GM19372 (cell line): ENCODE data around the gene SLC2A4.

Source experiments
- ATAC-seq: cut with Tn5 transposase; IDR thresholded peaks from one replicate; pipeline ENCODE4 v1.9.1; 2021; ENCODE audit warnings: mild to moderate bottlenecking, low read depth, moderate library complexity; ENCODE audit not compliant: unreplicated experiment

The SLC2A4 gene

GRCh38 chr17:7281074-7281952, at the start of gene SLC2A4:
Gene SLC2A4 (plus strand): TSS chr17:7281718. CDS start chr17:7281935, 217 bp downstream.
- peak; percentile 68 for ATAC-seq

GRCh38 chr17:7232114-7232513, 49.4 kb upstream of the SLC2A4 start:
- ATAC-seq = no peak

DNA sequence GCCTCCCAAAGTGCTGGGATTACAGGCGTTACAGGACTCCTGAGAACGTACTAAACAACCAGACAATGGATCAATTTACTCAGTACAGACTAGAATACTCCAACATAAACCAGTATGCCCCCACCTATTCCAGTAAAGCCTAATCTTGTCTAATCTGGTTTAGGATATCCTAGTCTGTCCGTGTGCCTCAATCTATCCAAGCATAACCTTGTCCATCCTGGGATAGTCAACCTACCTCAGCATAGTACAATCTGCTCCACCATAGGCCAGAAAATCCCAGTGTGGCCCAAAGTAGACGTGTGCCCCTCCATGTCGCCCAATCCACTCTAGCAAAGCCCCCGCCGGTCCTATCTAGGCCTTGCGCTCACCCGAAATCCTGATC, 47.8 kb upstream of the SLC2A4 start:
- ATAC-seq = no peak

DNA sequence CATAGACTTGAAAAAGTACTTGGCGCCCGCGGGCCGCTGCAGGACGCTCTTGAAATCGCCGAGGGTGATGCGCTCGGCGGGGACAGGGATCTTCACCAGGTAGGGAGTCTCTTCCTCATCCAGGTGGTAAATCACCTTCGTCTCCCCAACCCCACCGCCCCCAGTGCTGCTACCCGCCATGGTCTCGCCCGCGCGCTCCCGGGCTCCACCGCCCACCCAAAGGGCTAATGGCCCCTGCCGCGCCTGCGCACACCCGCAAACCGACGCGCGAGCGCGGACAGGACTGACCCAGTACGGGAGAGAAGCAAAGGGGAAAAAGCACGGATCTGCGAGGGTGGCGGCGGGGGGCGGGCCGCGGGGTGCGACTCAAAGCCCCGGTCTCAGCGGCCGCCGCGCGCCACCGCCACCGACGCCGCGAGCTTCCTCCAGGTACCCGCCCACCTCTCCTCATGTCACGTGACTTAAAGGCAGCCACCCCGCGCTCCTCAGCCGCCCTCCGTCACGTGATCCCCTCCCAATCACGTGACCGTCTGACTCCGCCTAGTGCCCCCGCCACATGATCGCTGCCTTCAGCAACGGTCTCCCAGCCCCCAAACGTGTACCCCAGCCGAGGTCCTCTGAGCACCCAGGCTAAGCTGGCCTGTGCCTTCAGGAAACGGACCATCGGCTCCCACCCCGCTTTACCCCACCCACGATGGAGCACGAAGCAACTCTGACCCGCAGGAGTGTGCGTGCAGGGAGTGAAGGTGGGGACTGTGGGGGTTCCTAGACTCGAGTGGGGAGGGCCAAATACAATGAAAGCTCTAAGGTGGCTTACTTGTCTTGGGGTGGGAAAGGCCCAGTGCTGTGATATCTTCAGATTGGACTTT, 47.2 kb upstream of the SLC2A4 start, which contains the start of gene DVL2:
DVL2 (minus strand) TSS at position 435 of the 869 bp plus-strand sequence; CDS start at position 180, 255 bp downstream.
- ATAC-seq = peak; percentile 64

- no peak for ATAC-seq
These were observed 45.5 kb upstream of the SLC2A4 start for GRCh38 chr17:7235693-7236665.

DNA sequence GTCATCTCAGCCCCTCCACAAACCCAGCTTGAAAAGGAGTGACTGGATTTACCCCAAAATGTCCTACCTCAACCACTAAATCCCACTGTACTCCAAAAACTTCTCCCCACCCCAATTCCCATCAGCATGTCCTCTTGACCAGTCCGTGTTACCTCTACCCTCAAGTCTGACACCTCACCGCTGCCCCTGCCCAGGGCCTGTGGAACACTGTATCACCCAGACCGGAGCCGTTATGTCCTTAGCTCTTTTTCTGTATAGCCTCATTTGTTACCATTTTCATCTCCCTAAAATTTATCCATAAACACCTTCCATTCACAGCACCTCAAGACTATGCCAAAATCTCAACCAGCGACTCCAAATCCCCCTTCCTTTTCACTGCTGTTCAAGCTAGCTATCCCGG, 44.7 kb upstream of the SLC2A4 start:
- ATAC-seq = no peak

GRCh38 chr17:7237266-7237760, 44.2 kb upstream of the SLC2A4 start:
- ATAC-seq = no peak

DNA sequence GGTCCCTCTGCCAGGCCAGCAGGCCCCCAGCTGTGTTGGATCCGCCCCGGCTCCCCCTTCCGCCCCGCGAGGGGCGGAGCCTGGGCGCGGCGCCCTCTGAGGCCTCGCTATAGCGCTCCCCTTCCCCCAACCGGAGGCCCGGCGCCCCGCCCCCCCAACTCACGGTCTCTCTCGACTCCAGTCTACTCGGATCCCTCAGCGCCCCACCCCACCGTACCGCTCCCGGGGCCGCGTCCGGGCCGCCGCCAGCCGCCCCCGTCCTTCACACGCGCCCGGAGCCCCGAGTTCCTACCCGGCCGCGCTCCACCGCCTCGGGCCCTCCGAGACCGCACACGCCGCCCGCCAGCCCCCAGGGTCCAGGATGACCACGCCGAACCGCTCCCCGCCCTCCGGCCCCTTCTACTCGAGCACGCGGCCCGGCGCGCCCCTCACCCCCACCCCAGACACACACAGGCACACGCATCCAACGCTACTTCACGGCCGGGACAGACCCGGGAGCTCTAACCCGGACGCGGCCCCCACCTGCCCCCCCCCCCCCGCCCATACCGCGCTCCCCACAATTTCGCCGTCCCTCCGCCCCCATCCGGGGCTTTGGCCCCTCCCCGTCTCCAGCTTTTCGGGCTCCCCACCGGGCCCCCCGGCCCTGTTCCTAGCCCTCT, 43.6 kb upstream of the SLC2A4 start:
- no peak for ATAC-seq

DNA sequence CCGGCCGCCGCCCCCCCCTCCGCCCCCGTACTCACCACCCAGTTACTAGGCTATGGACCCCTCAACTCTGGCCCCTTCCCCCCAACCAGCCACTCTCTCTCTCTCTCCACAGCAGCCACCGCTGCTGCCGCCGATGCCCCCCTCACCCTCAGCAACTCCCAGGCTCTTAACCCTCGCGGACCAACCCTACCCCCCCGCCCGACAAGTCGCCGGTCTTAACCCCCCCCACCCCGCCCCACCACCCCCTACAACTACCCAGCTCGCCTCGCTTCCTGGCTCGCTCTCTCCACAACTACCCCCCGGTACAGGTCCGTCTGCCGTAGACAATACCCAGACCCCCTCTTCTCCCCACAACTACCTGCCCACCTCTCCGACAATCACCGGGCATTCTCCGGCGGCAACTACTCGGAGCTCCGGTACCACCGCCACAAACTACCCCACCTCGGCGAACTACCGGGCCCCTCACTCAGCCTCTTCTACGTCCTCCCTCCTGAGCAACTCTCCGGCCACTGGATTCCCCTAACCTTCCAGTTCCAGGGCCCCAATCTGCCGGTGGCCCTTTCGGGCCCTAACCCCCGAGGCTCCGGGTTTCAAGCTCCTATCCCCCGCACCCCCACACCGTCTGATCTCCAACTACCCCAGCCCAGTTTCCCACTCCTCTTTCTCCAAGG, 43.0 kb upstream of the SLC2A4 start:
- no peak for ATAC-seq

GRCh38 chr17:7239091-7240027, 42.2 kb upstream of the SLC2A4 start, which contains the start of gene PHF23:
Gene PHF23 (minus strand): TSS chr17:7239457. CDS start chr17:7239279, 178 bp downstream.
- ATAC-seq = peak; percentile 52

GRCh38 chr17:7240375-7240774, 41.1 kb upstream of the SLC2A4 start:
- no peak for ATAC-seq

GRCh38 chr17:7241090-7241733, 40.3 kb upstream of the SLC2A4 start:
- no peak for ATAC-seq

DNA sequence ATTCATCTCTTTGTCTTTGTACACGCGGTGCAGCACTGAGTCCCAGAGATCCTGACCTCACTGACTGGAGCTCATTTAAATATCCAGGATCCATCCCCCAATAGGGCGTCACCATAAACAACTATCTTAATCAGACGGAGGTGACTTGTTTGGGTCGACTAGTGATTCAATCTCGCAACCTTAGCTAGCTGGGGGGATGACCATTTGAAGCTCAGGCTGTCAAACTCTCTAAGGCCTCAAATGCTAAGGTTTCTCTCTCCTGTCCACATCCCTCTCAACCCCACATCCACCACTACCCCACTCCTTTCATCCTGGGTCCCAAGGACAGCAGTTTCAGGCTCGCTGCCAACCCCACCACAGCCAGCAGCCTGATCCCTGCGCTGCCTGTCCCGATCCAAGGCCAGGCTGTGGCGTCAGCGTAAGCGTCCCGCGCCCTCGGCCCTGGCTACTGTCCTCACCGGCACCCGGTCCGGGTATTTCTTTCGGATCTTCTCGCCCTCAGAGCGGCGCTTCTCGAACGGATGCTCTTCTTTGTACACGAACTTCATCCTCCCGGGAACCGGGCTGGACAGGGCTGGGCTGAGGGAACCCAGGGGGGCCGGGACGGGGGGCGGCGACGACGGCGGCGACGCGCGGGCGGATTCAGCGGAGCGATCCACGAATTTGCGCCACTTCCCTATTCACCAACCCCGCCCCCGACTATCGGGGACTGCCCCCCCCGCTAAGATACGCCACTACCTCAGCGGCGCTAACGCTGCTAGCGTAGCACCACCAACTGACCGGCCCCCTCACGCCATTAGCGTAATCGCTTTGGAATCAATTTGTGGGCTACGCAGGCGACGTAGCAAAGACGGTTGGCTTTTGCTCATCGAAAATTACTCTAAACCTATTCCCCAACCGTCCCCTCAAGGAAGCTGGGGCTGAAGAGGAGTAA, 39.5 kb upstream of the SLC2A4 start, which contains the start of gene GABARAP:
GABARAP (minus strand) TSS at position 667 of the 934 bp plus-strand sequence; CDS start at position 548, 119 bp downstream.
- ATAC-seq = peak; percentile 22

GRCh38 chr17:7242717-7243452, 38.6 kb upstream of the SLC2A4 start:
- ATAC-seq = peak; percentile 44

GRCh38 chr17:7243453-7243729, 38.1 kb upstream of the SLC2A4 start:
- ATAC-seq = no peak
